Glutamatergic neuron (in vitro differentiated cells): Measurements from ENCODE around the gene TMEM181. TPM values are rescaled to one million over a fixed set of nuclear protein-coding genes. Genes with fewer than 3 reads are reported as not detected.

Source experiments
- DNase-seq: peaks from one replicate; pipeline ENCODE4 v3.0.0; 2022
- H3K27ac Mint-ChIP-seq: one replicate; pipeline ENCODE4 v1.8.0; 2020; ENCODE audit warnings: mild to moderate bottlenecking, mixed read lengths, inconsistent platforms; ENCODE audit not compliant: unreplicated experiment
- H3K27me3 Mint-ChIP-seq: one replicate; pipeline ENCODE4 v1.8.0; 2020; ENCODE audit warnings: mild to moderate bottlenecking, moderate library complexity, mixed read lengths, inconsistent platforms; ENCODE audit not compliant: unreplicated experiment
- H3K36me3 Mint-ChIP-seq: one replicate; pipeline ENCODE4 v1.8.0; 2020; ENCODE audit warnings: mild to moderate bottlenecking, mixed read lengths, inconsistent platforms; ENCODE audit not compliant: unreplicated experiment
- H3K4me1 Mint-ChIP-seq: one replicate; pipeline ENCODE4 v1.8.0; 2020; ENCODE audit warnings: mild to moderate bottlenecking, low read depth, mixed read lengths, inconsistent platforms; ENCODE audit not compliant: unreplicated experiment
- H3K4me3 Mint-ChIP-seq: one replicate; pipeline ENCODE4 v1.8.0; 2020; ENCODE audit warnings: mild to moderate bottlenecking, mixed read lengths, inconsistent platforms; ENCODE audit not compliant: unreplicated experiment
- H3K9me3 Mint-ChIP-seq: one replicate; pipeline ENCODE4 v1.8.0; 2020; ENCODE audit warnings: mild to moderate bottlenecking, moderate library complexity, mixed read lengths, inconsistent platforms; ENCODE audit not compliant: unreplicated experiment
- CTCF ChIP-seq: fragments of 200-600 bp; sonication (generic); IDR thresholded peaks from one replicate; pipeline ENCODE4 v1.5.0; 2021; ENCODE audit not compliant: partially characterized antibody, unreplicated experiment
- total RNA-seq: library from RNA; stranded (reverse); fragmentation: NEBNext Ultra II Directional; extraction: Animal tissue kit (Norgen Biotek cat#: 25700); gene quantifications from one replicate; pipeline ENCODE4 v1.2.1, GENCODE V29; 2021; ENCODE audit not compliant: unreplicated experiment

Gene TMEM181
- total RNA-seq, 1 donor from 2014 or later, result 44.3 TPM

GRCh38 chr6:158607411-158608170 is 47.7 kb downstream of the TMEM181 start:
- DNase-seq, result no peak
- peaks cover 7% of the 10 kb centered on the region for H3K36me3 Mint-ChIP-seq
- H3K4me3 Mint-ChIP-seq, result no peak overlapping the region
- peaks cover 3% of the 10 kb centered on the region for H3K27me3 Mint-ChIP-seq
- no peak overlapping the region for H3K27ac Mint-ChIP-seq
- peaks cover 27% of the 10 kb centered on the region for H3K4me1 Mint-ChIP-seq
- no peak for TF ChIP-seq CTCF
- peaks cover 8% of the 10 kb centered on the region for H3K9me3 Mint-ChIP-seq

DNA sequence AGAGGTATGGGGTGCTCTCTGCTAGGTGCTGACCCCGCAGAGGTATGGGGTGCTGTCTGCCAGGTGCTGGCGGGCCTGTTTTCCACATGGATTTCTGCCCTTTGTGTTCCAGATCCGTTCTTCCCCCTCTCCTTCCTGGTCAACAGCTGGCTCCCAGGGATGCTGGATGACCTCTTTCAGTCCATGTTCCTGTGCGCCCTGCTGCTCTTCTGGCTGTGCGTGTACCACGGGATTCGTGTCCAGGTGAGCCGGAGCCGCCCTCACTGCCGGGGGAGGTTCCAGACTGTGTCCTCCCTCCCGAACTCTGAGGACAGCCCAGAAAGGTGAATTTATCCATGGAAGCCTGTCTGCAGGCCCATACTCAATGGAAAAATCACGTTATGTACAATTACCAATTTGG is 48.3 kb downstream of the TMEM181 start:
- no peak for DNase-seq
- Mint-ChIP-seq H3K4me1 (peaks cover 22% of the 10 kb centered on the region), H3K27me3 (peaks cover 3% of the 10 kb centered on the region), H3K4me3 (no peak overlapping the region), H3K27ac (no peak overlapping the region), H3K9me3 (peaks cover 8% of the 10 kb centered on the region), H3K36me3 (peaks cover 7% of the 10 kb centered on the region)
- no peak for TF ChIP-seq CTCF

GRCh38 chr6:158609455-158610155 is 49.7 kb downstream of the TMEM181 start:
- Mint-ChIP-seq H3K27me3 (peaks cover 2% of the 10 kb centered on the region), H3K27ac (no peak overlapping the region), H3K4me1 (peaks cover 11% of the 10 kb centered on the region), H3K9me3 (peaks cover 8% of the 10 kb centered on the region), H3K36me3 (peaks cover 7% of the 10 kb centered on the region), H3K4me3 (no peak overlapping the region)
- no peak for TF ChIP-seq CTCF
- DNase-seq, result no peak

DNA sequence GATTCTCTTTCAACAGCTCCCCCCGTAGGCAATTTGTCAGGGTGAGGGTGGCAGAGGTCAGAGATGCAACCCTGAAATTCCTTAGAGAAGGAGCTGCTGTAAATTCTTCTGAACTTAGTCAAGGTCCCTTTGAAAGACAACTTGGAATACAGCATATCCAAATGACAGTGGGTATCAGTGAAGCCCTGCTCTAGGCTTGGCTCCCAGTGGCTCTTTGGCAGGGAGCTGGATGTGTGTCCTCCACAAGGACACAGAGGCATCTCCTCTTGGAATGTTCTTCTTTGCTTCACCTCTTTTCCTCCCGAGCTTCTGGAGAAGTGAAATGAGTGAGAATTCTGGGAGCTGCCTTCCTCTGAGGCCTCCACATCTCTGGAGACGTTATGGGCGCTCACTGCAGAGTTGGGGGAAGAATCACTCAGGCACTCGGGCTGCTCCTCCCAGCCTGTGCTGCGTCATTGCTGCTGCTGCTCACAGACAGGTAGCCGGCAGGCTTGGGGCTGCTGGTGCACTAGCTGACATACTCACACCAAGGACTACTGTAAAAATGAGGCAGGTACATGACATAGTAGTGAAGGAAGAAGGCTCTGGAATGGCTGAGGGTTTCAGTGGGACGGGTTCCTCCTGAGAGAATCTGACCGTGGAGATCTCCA is 50.6 kb downstream of the TMEM181 start:
- H3K36me3 Mint-ChIP-seq, result peaks cover 12% of the 10 kb centered on the region

More for the DNA sequence above, 50.6 kb downstream of the TMEM181 start:
- Mint-ChIP-seq H3K27ac (no peak overlapping the region), H3K4me1 (peaks cover 8% of the 10 kb centered on the region), H3K27me3 (peaks cover 2% of the 10 kb centered on the region), H3K4me3 (no peak overlapping the region), H3K9me3 (peaks cover 10% of the 10 kb centered on the region)
- no peak for DNase-seq
- no peak for TF ChIP-seq CTCF
